ENCODE measurements around the gene MGAT5.
"Not testable (repeated sequence)": the region's sequence is repeated elsewhere in the genome, so short reads cannot be mapped to it uniquely, and the experiment has no call there.

Gene MGAT5

DNA sequence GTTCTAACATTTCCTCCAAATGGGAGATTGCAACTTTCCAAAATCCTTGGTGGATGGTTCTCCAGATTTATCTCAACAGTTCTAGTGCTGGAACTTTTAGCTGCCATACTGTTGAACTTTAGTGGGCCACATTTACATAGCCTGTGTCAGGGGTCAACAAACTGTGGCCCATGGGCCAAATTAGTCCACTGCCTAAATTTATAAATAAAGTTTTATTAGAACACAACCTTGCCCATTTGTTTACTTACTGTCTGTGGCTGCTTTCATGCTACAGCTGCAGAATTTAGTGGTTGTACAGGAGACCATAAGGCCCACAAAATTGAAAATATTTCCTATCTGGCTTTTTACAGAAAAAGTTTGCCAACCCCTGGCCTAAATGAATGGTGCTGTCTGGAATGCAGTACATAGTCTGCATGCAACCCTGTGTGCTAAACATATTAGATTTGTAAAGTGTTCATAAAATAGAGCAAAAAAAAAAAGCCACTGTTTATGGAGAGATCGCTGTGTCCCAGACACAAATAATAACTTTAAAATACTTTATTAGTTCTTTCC lies 30.3 kb downstream of the MGAT5 start:
- Mint-ChIP-seq H3K27me3 (no peaks in the 10 kb centered on the region), H3K36me3 (ENCODE audit: low read depth) (peaks cover 10% of the 10 kb centered on the region), H3K9me3 (no peaks in the 10 kb centered on the region), H3K4me3 (peak overlapping the region; percentile 52), H3K27ac (peak overlapping the region; percentile 94), H3K4me1 (peaks cover 58% of the 10 kb centered on the region)
- no peak for ATAC-seq
- DNase-seq = no peak

DNA sequence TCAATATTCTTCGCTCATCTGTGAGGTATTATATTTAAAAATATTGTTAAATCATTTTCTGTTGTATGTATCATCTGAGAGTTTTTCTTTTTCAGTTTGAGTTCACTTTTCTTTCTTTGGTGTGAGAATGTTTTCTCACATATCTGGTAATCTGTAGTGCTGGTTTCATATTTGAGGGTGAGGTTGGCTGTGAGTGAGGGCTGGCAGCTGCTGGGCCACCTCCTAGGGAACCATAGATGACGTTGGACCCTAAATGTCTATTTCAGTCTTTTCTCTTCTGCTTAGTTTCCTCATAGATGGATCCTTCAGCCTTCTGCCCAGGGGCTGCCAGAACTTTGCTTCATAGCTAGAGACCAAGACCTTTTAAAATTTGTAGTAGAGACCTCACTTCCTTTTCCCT lies 33.5 kb downstream of the MGAT5 start:
- Mint-ChIP-seq H3K4me3 (peak overlapping the region; percentile 25), H3K4me1 (peaks cover 35% of the 10 kb centered on the region), H3K27me3 (no peaks in the 10 kb centered on the region), H3K27ac (peak overlapping the region; percentile 64), H3K36me3 (ENCODE audit: low read depth) (peaks cover 6% of the 10 kb centered on the region), H3K9me3 (no peaks in the 10 kb centered on the region)
- DNase-seq = no peak
- no peak for ATAC-seq

DNA sequence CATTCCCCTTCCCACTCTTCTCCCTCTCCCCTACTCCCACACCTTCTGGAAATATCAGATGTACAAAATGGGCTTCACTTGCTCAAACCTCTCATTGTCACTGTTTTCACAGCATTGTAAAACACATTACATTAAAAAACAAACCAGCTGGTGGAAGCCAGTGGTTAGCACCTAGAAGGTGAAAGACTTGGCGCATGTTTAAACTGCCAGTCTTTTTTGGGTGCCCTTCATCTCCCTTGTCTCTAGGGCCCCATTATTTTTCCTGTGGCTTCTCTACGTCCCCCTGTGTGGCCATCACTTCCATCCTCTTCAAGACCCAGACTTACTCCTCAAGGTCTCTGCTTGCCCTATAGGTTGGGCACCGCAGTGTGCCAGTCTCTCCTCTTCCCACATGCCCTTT lies 34.9 kb downstream of the MGAT5 start:
- no peaks in the 10 kb centered on the region for H3K9me3 Mint-ChIP-seq
- no peak overlapping the region for H3K27ac Mint-ChIP-seq
- no peak for DNase-seq
- peaks cover 7% of the 10 kb centered on the region for H3K36me3 Mint-ChIP-seq (ENCODE audit: low read depth)
- no peaks in the 10 kb centered on the region for H3K27me3 Mint-ChIP-seq
- H3K4me3 Mint-ChIP-seq = no peak overlapping the region
- ATAC-seq = no peak
- peaks cover 29% of the 10 kb centered on the region for H3K4me1 Mint-ChIP-seq

DNA sequence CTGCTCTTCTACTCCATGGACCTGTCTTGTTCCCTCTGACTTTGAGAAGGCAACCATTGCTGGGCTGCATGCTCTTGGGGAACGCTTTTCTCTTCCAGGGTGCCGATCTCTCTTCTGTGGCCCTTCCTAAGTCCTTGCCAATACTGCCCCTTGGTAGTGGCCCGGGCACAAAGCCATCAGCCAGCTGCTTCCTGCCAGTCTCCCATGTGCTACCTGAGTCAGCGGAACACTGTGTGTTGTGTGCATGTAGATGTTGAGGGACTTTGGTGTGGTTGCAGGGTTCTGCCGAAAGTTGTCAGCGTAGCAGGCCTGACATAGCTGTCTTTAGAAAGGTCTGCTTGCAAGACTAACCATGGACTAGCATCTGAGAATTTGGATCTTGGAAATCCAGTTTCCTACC lies 35.4 kb downstream of the MGAT5 start:
- H3K27ac Mint-ChIP-seq = no peak overlapping the region
- H3K27me3 Mint-ChIP-seq = no peaks in the 10 kb centered on the region
- ATAC-seq (peak; percentile 70), DNase-seq (peak; percentile 27)
- H3K9me3 Mint-ChIP-seq = no peaks in the 10 kb centered on the region
- peaks cover 29% of the 10 kb centered on the region for H3K4me1 Mint-ChIP-seq
- H3K36me3 Mint-ChIP-seq (ENCODE audit: low read depth) = peaks cover 7% of the 10 kb centered on the region
- H3K4me3 Mint-ChIP-seq = no peak overlapping the region

DNA sequence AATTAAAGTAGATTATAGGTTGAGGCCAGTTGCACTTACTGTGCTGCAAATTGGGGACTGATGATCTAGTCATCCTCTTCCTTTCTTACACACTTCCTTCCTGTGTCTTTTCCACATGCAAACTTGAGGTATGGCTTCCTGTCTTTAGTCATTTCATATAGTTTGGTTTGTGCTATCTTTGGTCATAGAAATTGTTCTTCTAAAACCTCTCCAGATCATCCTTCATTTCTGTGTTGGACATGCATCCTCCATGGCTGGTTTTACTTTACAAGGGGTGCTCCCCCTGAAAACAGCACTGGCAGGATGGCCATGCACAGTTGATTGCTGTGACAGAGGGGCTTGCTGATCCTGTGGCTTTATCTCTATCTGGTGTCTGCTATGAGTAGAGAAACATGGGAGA lies 36.5 kb downstream of the MGAT5 start:
- DNase-seq (no peak), ATAC-seq (peak; percentile 70)
- Mint-ChIP-seq H3K9me3 (no peaks in the 10 kb centered on the region), H3K36me3 (ENCODE audit: low read depth) (peaks cover 7% of the 10 kb centered on the region), H3K27me3 (no peaks in the 10 kb centered on the region), H3K27ac (no peak overlapping the region), H3K4me3 (no peak overlapping the region), H3K4me1 (peaks cover 33% of the 10 kb centered on the region)

DNA sequence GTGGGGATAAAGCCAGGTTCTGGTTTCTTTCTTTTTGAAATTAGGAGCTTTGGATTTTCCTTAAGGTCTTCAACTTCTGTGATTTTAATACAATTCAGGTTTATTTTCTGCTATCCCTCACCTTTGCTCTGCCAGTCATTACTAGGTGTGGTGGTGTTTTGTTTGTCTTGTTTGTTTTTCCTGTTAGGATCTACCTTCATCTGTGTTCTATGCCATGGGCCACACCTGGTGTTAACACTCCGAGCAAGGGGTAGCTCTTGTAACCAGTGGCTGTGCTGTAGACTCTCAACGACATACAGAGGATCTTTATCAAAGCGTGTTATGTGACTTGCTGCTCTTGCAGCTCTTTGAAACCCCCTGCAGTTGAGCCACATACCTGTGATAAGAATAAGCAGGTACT lies 38.6 kb downstream of the MGAT5 start:
- Mint-ChIP-seq H3K27me3 (no peaks in the 10 kb centered on the region), H3K27ac (no peak overlapping the region), H3K4me1 (peaks cover 43% of the 10 kb centered on the region), H3K9me3 (no peaks in the 10 kb centered on the region), H3K36me3 (ENCODE audit: low read depth) (peaks cover 12% of the 10 kb centered on the region), H3K4me3 (no peak overlapping the region)
- DNase-seq = no peak
- no peak for ATAC-seq

DNA sequence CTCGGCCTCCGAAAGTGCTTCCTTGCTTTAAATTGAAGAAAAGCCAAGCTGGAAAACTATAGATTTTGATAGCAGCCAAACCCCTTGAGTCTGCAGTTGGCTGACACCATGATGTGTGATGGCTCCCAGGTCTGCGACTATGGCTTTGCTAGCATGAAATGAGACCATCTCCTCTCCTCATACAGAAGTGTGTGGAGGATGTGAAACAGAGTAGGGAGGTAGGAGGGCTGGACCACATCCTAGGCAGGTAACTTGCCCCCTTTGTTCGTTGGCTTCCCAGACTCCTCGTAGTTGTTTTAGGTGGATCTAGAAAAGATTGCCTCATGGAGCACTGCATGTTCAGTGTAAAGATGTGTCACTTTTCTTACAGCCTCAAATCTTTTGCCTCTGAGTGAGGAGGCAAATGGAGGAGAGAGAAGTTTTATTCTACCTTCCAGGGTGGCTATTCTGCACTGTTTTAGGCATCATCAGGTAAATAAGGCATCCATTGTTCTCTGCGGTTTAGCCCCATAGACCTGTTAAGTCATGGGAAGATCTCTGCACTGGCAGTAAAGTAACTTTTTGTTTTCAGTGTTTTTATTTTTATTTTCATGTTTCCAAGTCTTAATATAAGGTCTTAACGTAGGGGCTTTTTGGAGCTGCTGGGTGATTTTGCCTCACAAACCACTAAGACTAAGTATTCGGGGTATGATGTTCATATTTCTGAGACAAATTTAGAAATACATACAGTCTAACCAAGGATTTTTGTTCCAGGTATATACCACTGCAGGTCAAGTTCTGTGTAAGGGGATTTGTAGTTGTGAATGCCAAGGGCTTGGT lies 40.1 kb downstream of the MGAT5 start:
- Mint-ChIP-seq H3K9me3 (no peaks in the 10 kb centered on the region), H3K36me3 (ENCODE audit: low read depth) (peaks cover 17% of the 10 kb centered on the region), H3K4me1 (peaks cover 48% of the 10 kb centered on the region), H3K4me3 (no peak overlapping the region), H3K27me3 (no peaks in the 10 kb centered on the region), H3K27ac (peak overlapping the region; percentile 67)
- DNase-seq (no peak), ATAC-seq (no peak)

DNA sequence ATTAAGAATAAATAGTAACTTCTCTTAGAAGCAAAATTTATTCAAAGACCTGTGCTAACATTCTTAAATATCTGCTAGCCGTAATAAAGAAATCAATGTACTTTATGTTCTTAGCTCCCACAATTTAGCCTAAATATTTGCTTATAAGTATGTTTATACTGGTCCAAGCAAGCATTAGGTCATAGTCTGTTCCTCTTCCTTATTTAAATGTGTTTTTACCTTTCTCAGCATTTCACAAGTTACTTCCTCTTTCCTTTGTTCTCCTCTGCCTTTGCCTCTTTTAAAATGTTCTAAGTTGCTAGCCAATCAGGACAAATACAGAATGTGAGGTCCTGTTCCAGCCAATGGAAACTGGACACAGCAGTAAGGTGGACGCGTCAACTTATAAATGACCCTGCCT lies 40.7 kb downstream of the MGAT5 start:
- Mint-ChIP-seq H3K4me1 (peaks cover 52% of the 10 kb centered on the region), H3K27ac (peak overlapping the region; percentile 25), H3K36me3 (ENCODE audit: low read depth) (peaks cover 18% of the 10 kb centered on the region)
- not testable (repeated sequence) for H3K27me3 Mint-ChIP-seq, DNase-seq, ATAC-seq, H3K9me3 Mint-ChIP-seq, H3K4me3 Mint-ChIP-seq

DNA sequence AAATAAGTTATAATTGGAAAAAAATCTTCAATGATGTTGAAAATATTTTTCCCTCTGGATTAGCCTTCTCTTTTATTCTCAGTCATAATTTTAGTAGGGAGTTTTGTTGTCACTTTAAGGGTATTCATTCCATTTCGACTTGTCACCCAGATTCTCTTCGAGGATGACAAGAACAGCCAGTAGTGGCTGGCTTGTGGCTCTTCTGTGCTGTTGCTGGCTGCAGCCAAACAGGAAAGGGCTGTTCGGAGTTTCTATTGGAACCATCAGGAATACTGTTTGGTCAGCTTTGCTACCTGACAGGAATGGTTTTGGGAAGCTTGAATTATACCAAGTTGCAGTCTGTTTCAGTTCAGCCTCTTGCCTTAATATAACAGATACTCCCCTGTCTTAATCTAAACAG lies 41.6 kb downstream of the MGAT5 start:
- peaks cover 59% of the 10 kb centered on the region for H3K4me1 Mint-ChIP-seq
- H3K9me3 Mint-ChIP-seq = no peaks in the 10 kb centered on the region
- no peak for ATAC-seq
- H3K27me3 Mint-ChIP-seq = no peaks in the 10 kb centered on the region
- no peak for DNase-seq
- H3K4me3 Mint-ChIP-seq = no peak overlapping the region
- H3K36me3 Mint-ChIP-seq (ENCODE audit: low read depth) = peaks cover 22% of the 10 kb centered on the region
- peak overlapping the region; percentile 50 for H3K27ac Mint-ChIP-seq

DNA sequence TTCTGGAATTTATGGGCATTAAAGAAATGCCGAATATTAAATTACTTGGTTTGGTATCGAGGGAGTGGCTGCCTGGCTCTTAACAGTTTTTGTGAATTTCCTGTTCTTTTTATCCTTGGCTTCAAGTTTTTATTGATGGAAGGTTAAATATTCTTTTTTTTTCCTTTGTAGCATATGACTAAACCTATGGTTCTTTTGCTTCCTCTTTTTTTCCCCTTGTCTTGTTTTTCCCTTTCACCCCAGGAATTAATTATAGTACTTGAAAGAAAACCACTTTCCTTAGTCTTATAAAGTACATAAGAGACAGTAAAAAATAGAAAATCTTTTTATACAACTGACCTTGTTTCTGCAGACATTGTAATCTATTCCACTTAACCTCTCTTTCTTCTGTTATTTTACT lies 42.4 kb downstream of the MGAT5 start:
- ATAC-seq = no peak

DNA sequence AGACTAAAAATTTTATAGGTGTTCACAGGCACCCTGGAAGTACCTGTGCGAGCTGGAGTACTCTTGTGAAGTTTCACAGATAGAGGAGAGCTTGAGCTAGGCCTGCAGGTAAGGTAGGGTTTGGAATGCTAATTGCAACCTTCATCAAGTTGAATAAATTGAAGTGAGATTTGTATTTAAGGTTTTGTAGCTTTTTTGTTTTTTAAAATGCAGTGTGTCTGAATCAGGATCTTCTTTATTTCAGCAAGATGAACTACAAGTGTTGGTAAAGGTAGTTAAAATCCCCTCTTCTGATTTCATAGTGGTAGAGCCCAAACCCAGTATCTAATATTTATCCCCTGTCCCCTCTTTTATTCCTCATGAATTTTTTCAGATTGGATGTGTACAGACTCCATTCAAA lies 45.5 kb downstream of the MGAT5 start:
- ATAC-seq (no peak), DNase-seq (no peak)
- Mint-ChIP-seq H3K27ac (no peak overlapping the region), H3K4me1 (peaks cover 80% of the 10 kb centered on the region), H3K9me3 (no peaks in the 10 kb centered on the region), H3K4me3 (no peak overlapping the region), H3K36me3 (ENCODE audit: low read depth) (peaks cover 19% of the 10 kb centered on the region), H3K27me3 (no peaks in the 10 kb centered on the region)

More for the DNA sequence above, 42.4 kb downstream of the MGAT5 start:
- Mint-ChIP-seq H3K4me1 (peaks cover 68% of the 10 kb centered on the region), H3K27ac (peak overlapping the region; percentile 50), H3K9me3 (no peaks in the 10 kb centered on the region), H3K4me3 (no peak overlapping the region), H3K27me3 (no peaks in the 10 kb centered on the region), H3K36me3 (ENCODE audit: low read depth) (peaks cover 22% of the 10 kb centered on the region)
- DNase-seq = no peak

DNA sequence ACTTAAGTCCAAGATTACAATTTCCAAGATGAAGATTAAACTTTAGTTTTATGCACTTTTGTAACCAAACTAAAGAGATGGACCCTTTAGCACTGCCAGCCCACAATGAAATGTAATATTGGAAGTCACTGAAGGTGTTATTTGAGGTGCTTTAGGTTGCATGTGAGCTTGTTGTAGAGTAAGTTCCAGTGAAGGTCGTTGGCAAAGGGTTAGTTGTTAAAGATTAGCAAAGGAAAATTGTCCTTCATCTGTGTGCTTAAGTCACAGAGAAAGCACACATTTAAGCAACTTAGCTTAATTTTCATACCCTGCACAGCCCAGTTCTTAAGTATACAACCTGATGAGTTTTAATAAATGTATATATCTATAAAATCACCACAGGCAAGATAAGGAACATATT lies 46.7 kb downstream of the MGAT5 start:
- Mint-ChIP-seq H3K4me1 (peaks cover 79% of the 10 kb centered on the region), H3K9me3 (no peaks in the 10 kb centered on the region), H3K27me3 (no peaks in the 10 kb centered on the region), H3K4me3 (no peak overlapping the region), H3K36me3 (ENCODE audit: low read depth) (peaks cover 19% of the 10 kb centered on the region), H3K27ac (peak overlapping the region; percentile 64)
- DNase-seq = no peak
- no peak for ATAC-seq

DNA sequence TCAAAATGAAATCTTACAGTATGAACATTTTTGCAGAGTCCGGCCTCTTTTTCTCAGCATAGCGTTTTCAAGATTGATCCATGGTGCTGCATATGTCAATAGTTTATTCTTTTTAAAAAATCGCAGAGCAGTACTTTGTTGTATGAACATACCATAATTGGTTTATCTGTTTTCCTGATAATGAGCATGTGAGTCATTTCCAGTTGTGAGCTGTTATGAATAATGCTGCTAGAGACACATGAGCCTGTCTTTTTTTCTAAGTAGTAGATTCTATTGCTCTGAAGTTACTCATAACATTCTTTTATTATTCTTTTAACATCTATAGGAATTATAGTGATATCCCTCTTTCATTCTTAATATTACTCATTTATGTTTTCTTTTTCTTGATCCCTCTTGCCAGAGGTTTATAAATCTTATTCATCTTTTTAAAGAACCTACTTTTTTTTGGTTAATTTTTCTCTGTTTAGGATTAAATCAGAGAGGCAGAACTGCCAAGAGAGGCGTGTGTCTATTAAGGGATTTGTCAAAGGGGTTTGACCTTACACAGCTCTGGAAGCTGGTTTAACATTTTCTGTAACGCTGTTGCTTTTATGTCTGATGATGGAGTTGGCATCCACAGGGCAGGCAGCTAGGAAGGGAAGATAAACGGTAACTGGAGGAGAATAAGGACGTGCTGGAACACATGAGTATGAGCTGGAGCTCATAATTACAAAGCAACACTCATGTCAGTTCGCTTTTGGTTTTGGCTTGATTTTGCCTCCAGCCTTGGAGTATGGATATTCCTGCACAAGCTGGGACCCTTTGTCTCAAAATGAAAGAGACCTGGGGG lies 47.4 kb downstream of the MGAT5 start:
- DNase-seq = no peak
- H3K27ac Mint-ChIP-seq = peak overlapping the region; percentile 73
- no peaks in the 10 kb centered on the region for H3K27me3 Mint-ChIP-seq
- no peaks in the 10 kb centered on the region for H3K9me3 Mint-ChIP-seq
- ATAC-seq = peak; percentile 81
- H3K4me1 Mint-ChIP-seq = peaks cover 74% of the 10 kb centered on the region
- peaks cover 16% of the 10 kb centered on the region for H3K36me3 Mint-ChIP-seq (ENCODE audit: low read depth)
- peak overlapping the region; percentile 16 for H3K4me3 Mint-ChIP-seq

DNA sequence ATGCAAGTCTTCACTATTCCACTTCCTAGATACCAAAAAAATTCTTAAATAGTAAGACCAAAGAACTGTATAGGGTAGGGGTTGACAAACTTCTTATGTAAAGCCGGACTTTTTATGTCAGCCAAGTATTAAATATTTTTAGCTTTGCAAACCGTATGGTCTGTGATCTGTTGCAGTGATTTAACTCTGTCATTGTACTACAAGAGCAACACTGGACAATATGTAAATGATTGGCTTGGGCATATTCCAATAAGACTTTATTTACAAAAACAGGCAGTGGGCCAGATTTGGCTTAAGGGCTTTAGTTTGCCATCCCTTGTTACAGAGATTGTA lies 48.0 kb downstream of the MGAT5 start:
- Mint-ChIP-seq H3K4me3 (no peak overlapping the region), H3K9me3 (no peaks in the 10 kb centered on the region), H3K27ac (no peak overlapping the region), H3K4me1 (peaks cover 70% of the 10 kb centered on the region), H3K27me3 (no peaks in the 10 kb centered on the region), H3K36me3 (ENCODE audit: low read depth) (peaks cover 12% of the 10 kb centered on the region)
- ATAC-seq (no peak), DNase-seq (no peak)

Data from activated naive CD8-positive, alpha-beta T cell treated with anti-CD3 and anti-CD28 coated beads, Interleukin-2, amount 50 U/mL, for 24 hours (primary cell).